Thyroid gland (tissue), 4 donors: ENCODE measurements around the gene SELENOF.

Source experiments
- POLR2A ChIP-seq, 2 donors: fragments of 450-650 bp; IDR thresholded peaks; one replicate each; pipeline ENCODE4 v1.6.1; 2017; ENCODE audit warnings: antibody characterized with exemption in 2 of 2, mild to moderate bottlenecking in 2 of 2, moderate library complexity in 1 of 2
- TF ChIP-seq, protein P1 (sequence below), 6 experiments: fragments of 200-600 bp in 3 of 6; fragments of 450-650 bp in 3 of 6; sonication (generic) in 3 of 6; IDR thresholded peaks; one replicate each; pipeline ENCODE4 v1.5.1; 2016 to 2019; ENCODE audit warnings: antibody characterized with exemption in 6 of 6, mild to moderate bottlenecking in 2 of 6, inconsistent platforms in 1 of 6, moderate library complexity in 1 of 6

DNA sequence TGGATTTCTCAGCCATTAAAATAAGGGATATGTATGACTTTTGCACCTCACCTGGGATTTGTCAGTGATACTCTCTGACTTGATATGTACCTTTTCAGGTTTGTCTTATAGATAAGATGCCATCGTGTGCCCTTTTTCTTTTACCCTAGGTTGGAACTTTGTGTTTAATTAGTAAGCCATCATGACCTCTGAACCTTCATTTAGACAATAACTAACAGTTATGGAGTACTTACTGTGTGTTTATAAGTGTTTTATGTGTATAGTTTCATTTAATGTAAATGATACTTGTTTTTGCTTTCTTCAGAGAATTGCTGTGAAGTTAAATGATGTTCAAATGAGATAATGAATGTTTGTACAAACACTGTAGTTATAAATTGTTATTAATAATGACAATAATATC, 14.9 kb upstream of the SELENOF start:
- no peak for TF ChIP-seq POLR2A (IDR thresholded peaks at IDR 0.05)
- TF ChIP-seq, protein P1, sequence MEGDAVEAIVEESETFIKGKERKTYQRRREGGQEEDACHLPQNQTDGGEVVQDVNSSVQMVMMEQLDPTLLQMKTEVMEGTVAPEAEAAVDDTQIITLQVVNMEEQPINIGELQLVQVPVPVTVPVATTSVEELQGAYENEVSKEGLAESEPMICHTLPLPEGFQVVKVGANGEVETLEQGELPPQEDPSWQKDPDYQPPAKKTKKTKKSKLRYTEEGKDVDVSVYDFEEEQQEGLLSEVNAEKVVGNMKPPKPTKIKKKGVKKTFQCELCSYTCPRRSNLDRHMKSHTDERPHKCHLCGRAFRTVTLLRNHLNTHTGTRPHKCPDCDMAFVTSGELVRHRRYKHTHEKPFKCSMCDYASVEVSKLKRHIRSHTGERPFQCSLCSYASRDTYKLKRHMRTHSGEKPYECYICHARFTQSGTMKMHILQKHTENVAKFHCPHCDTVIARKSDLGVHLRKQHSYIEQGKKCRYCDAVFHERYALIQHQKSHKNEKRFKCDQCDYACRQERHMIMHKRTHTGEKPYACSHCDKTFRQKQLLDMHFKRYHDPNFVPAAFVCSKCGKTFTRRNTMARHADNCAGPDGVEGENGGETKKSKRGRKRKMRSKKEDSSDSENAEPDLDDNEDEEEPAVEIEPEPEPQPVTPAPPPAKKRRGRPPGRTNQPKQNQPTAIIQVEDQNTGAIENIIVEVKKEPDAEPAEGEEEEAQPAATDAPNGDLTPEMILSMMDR (IDR thresholded peaks at IDR 0.05), result no peak
